ENCODE data around the gene TNFSF13B.

GRCh38 chr13:108345016-108345415, 75.5 kb downstream of the TNFSF13B start:
- TF ChIP-seq, protein P1, sequence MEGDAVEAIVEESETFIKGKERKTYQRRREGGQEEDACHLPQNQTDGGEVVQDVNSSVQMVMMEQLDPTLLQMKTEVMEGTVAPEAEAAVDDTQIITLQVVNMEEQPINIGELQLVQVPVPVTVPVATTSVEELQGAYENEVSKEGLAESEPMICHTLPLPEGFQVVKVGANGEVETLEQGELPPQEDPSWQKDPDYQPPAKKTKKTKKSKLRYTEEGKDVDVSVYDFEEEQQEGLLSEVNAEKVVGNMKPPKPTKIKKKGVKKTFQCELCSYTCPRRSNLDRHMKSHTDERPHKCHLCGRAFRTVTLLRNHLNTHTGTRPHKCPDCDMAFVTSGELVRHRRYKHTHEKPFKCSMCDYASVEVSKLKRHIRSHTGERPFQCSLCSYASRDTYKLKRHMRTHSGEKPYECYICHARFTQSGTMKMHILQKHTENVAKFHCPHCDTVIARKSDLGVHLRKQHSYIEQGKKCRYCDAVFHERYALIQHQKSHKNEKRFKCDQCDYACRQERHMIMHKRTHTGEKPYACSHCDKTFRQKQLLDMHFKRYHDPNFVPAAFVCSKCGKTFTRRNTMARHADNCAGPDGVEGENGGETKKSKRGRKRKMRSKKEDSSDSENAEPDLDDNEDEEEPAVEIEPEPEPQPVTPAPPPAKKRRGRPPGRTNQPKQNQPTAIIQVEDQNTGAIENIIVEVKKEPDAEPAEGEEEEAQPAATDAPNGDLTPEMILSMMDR (IDR thresholded peaks at IDR 0.05 in 2 of 3, conservative IDR thresholded peaks at IDR 0.05 in 1 of 3; ENCODE audit: control insufficient read depth in 2 of 3, extremely low read depth in 1 of 3, insufficient read depth in 1 of 3, low read depth in 3 of 3, low read length in 3 of 3) = no peak
- TF ChIP-seq SPI1 (IDR thresholded peaks at IDR 0.05; ENCODE audit: borderline replicate concordance, insufficient read depth, low read depth, low read length) = no peak
- TF ChIP-seq, protein P2, sequence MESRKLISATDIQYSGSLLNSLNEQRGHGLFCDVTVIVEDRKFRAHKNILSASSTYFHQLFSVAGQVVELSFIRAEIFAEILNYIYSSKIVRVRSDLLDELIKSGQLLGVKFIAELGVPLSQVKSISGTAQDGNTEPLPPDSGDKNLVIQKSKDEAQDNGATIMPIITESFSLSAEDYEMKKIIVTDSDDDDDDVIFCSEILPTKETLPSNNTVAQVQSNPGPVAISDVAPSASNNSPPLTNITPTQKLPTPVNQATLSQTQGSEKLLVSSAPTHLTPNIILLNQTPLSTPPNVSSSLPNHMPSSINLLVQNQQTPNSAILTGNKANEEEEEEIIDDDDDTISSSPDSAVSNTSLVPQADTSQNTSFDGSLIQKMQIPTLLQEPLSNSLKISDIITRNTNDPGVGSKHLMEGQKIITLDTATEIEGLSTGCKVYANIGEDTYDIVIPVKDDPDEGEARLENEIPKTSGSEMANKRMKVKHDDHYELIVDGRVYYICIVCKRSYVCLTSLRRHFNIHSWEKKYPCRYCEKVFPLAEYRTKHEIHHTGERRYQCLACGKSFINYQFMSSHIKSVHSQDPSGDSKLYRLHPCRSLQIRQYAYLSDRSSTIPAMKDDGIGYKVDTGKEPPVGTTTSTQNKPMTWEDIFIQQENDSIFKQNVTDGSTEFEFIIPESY (IDR thresholded peaks at IDR 0.05) = no peak
- no peak for TF ChIP-seq CHD1 (IDR thresholded peaks at IDR 0.05; ENCODE audit: low read depth, low read length)
- no peak for TF ChIP-seq ZBTB40 (IDR thresholded peaks at IDR 0.05; ENCODE audit: borderline replicate concordance)

All from GM12878 (cell line).